ENCODE measurements around the gene CPLX3.

- TF ChIP-seq CTCF (conservative IDR thresholded peaks at IDR 0.05; ENCODE audit: low read length) (no peak), EZH2phosphoT487 (IDR thresholded peaks at IDR 0.05; ENCODE audit: borderline replicate concordance) (no peak)
Measured at GRCh38 chr15:74868059-74868458, 41.6 kb downstream of the CPLX3 start.

Data from Loucy (cell line).